HG03135 (cell line): ENCODE measurements around the gene INO80B.
"Not testable (repeated sequence)": the region's sequence is repeated elsewhere in the genome, so short reads cannot be mapped to it uniquely, and the experiment has no call there.

ENCODE experiments used
- ATAC-seq: cut with Tn5 transposase; IDR thresholded peaks from one replicate; pipeline ENCODE4 v1.9.1; 2021; ENCODE audit warnings: mild to moderate bottlenecking, moderate library complexity; ENCODE audit not compliant: unreplicated experiment

Gene INO80B

DNA sequence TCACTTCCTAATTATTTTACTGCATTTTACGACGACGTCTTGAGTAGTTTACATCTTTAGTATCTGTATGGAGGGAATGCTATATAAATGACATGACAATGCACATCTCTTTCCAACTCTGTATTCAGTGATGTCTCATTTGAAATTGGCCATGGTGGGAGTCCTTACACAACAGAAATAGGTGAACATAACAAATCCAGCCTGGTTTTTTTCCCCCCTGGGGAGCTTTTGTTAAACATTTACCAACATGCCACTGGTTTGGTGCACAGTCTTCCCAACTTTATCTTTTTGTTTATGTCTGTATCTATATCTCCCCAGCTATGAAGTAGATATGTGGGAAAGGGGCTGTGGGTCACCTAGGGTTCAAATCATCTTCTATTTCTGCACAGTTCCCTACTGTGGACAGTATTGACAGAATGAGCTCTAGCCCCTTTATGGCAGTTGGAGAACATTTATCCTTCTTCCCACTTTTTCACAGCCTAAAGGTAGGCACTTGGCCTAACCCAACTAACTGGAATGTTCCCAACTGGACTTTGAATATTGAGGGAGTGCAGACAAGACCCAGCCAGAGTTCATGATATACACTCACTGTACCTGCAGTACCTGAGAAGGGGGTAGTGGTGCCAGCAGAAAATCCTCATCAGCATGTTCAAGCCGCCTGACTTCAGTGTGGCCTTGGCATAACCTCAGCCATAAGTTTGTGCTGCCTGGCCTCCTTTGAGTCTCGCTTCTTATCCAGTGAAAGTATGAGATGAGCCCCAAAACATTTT, 7.5 kb upstream of the INO80B start:
- ATAC-seq: no peak

DNA sequence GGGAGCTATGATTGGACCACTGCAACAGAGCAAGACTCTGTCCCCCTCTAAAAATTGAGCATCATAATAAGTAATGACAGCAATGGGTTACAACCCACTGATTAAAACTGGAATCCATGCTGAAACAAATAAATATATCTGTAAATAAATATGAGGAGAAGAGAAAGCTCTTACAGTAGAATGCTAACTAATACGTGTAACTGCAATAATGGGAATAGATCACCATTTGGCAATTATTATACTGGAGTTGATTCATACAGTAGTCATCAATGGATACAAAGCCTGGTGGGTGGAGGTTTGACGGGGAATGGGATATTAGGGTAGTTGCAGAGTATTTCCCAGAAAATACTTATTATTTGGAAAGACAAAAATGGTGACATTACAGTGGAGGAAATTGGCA, 6.1 kb upstream of the INO80B start:
- ATAC-seq: no peak

DNA sequence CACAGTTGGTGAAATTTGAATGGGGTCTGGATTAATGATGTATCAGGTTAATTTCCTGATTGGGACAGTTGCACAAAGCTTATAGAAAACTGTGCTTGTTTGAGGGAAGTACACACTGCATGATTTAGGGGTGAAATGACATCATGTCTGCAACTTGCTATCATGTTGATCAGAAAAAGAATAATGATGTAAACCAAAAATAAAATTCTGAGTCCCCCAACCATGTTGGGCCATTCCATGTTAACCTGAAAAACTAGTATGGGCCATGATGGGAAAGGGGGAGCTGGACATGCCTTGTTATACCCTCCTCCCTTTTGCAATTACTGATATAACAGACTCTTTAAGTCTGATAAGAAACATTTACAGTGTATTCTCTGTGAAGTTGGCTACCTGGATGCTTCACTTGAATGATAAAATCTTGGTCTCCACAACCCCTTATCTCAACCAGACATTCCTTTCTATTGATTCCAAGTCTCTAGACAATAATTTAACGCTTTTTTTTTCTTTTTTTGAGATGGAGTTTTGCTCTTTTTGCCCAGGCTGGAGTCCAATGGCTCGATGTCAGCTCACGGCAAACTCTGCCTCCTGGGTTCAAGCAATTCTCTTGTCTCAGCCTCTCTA, 4.2 kb upstream of the INO80B start:
- no peak for ATAC-seq

DNA sequence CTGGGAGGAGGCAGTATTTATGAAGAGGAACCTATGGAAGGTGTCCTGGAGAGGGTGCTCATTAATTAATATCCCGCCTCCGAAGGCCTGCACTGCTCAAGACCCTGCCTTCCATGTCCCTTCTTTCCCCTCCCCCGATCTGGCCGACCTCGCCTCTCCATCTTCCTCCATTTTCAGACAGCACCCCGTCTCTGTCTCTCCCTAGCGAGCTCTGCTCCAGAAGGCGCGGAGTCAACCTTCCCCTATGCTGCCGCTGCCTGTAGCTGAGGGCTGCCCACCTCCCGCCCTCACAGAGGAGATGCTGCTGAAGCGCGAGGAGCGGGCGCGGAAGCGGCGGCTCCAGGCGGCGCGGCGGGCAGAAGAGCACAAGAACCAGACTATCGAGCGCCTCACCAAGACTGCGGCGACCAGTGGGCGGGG, 2.3 kb downstream of the INO80B start:
- no peak for ATAC-seq

DNA sequence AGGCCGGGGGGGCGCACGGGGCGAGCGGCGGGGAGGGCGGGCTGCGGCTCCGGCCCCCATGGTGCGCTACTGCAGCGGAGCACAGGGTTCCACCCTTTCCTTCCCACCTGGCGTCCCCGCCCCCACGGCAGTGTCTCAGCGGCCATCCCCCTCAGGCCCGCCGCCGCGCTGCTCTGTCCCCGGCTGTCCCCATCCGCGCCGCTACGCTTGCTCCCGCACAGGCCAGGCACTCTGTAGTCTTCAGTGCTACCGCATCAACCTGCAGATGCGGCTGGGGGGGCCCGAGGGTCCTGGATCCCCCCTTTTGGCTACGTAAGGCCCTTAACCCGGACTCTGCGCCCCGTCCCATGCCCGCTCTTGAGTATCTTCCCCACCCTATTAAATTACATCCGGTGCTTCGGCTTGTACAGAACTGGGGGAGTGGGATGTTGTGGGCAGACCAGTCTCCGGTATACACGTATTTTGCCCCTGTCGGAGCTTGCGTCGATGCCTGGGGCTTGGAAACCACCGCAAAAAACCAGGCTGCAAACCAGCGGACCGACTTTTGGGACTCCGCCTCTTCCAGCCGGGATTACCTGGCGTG, 2.8 kb downstream of the INO80B start:
- peak; percentile 34 for ATAC-seq

DNA sequence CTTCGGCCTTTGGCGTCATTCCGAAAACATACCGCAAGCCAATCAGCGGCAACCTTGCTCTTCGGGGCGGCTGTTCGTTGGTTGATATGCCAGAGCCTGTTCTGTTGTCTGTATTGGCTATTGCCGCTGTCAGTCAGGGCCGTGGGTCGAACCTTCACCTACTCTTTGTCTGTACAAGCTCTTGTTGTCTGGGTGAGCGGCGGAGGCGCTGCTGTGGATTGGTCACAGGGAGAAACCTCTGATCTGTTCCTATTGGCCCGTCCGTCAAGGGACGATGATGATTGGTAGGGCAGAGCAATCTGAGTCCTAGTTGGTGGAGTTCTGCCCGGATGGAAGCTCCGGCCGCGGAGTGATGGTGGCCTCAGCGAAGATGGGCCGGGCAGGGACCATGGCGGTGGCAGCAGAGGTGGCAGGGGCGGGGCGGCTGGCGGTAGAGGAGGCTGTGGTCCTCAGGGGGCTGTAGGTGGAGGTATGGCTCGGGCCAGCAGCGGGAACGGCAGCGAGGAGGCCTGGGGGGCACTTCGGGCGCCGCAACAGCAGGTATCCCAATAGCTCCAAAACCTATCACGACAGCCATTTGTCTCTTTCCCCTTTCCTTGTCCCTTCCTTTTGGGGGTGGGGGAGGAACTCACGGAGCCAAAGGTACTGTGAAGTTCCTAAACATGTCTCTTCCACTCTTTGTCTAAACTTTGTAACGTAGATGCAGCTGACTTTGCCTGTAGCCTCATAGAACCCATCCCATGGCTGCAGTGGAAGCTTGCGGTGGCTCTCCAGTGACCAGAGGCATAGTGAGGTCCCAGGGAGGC, 3.4 kb downstream of the INO80B start, which contains the start of gene WBP1:
Gene WBP1 (plus strand): TSS at position 307 of the 806 bp plus-strand sequence. CDS start 165 bp downstream, at position 472.
- peak; percentile 84 for ATAC-seq

DNA sequence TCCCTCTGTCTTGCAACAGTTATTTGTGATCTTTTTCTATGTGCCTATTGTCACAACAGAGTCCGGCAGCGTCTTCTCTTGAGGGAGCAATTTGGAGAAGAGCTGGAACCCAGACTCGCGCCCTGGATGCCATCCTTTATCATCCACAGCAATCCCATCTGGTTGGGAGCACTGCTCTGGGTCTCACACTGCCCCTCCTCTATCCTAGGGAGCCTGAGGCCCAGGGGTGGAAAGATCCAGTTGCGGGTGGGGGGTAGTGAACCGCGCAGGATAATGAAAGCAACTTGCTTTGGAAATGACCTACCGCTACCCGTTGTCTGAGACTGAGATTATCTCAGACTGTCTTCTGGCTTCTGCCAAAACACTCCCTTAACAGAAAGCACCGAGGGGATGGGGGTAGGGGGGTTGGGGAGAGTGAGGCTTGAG, 4.1 kb downstream of the INO80B start:
- ATAC-seq: no peak

DNA sequence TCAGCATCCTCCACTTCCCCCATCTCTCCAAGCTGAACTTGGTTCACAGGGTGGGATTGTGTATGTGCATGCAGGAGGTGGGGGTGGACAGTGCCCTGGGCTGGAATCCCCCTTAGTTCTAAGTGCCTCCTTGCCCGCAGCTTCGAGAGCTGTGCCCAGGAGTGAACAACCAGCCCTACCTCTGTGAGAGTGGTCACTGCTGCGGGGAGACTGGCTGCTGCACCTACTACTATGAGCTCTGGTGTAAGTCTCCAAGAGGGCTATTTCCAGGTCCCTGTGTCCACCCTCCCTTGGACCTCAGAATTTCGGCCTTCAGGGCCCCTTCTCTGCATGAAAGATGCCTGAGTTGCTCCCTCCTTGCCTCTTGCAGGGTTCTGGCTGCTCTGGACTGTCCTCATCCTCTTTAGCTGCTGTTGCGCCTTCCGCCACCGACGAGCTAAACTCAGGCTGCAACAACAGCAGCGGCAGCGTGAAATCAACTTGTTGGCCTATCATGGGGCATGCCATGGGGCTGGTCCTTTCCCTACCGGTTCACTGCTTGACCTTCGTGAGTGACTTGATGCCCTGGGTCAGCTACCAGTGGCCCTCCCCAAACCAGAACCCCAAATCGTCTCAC, 4.7 kb downstream of the INO80B start:
- not testable (repeated sequence) for ATAC-seq

DNA sequence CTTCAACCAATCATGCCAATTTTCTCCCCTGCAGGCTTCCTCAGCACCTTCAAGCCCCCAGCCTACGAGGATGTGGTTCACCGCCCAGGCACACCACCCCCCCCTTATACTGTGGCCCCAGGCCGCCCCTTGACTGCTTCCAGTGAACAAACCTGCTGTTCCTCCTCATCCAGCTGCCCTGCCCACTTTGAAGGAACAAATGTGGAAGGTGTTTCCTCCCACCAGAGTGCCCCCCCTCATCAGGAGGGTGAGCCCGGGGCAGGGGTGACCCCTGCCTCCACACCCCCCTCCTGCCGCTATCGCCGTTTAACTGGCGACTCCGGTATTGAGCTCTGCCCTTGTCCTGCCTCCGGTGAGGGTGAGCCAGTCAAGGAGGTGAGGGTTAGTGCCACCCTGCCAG, 5.3 kb downstream of the INO80B start:
- not testable (repeated sequence) for ATAC-seq

DNA sequence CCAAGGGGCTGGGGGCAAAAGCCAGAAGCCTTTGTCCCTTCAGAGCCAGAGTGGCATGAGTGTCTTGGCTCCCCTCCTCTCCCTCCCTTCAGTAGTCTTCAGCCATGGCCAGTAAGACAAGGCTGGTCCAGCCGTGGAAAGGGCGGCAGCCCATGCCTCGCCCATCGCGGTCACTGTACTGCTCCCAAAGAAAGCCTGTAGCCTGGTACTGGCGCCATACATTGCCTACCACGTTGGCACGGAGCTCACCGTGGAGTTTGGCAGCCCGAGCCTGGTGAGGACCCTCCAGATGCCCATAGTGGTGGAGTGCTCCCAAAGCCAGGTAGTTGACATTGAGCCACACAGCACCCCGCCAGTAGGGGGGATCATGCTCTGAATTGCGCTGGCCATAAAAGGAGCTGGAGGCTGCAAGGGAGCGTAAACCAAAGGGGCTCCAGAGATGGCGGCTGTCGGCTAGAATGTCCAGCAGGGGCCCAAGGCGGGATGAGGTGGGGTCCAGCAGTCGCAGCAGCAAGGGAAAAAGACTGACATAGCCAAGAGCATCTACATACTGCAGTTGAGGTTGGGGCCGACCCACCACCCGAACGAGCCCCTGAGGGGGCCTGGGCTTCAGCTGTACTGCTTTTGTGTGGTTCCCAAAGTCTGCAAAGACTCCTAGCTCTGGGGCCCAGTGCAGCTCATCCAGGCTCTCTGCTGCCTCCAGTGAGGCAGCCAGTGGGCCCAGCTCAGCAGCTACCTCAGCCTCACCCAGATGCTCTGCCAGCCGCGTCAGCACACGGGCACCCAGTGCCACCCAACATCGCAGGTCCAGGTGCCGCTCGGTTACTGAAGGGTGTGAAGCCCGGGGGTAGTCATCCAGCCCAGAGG, 6.5 kb downstream of the INO80B start:
- no peak for ATAC-seq

DNA sequence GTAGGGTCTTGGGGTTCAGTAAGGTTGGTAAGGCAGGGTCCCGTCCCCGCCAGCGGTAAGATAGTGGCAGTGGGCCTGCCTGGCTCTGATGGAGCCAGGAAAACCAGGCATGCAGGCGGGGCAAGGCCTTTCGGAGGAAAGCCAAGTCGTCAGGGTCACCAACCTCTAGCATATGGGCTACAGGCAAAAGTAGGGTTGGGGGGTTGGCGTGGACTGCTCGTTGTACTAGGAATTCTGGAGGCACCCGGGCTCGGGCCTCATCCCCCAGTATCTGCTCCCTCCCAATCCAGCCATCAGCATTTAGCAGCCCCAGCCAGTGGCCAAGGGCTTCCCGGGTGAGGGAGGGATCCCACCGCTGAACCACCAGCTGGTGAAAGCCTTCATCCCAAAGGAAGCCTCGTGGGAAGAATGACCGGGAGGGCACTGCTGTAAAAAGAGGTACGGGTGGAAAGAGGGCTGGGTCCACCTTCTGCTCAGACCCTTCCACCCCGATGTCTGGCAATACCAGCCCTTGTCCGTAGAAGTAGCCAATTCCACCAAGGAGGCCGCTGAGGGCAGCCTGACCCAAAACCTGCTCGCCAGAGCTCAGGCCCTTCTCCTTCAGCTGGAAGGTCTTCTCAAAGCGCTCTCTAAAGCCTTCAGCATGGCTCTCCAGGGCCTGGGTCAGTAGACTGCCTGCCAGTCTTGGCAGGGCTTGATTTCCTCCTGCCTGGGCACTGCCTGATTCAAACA, 7.3 kb downstream of the INO80B start:
- no peak for ATAC-seq

DNA sequence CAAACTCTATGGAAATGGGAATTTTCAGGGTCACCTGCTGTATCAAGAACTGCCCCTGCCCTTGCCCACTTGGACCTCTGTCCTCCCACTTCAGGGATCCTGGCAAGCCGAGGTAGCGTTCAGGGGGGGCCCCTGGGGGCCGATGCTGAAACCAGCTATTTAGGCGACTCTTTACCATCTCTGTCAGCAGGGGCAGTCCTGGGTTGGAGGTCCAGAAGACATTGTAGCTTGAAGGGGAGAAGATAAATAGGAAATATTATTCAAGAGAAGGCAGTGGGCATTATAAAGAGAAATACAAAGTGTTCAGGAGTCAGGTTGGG, 7.9 kb downstream of the INO80B start:
- no peak for ATAC-seq

DNA sequence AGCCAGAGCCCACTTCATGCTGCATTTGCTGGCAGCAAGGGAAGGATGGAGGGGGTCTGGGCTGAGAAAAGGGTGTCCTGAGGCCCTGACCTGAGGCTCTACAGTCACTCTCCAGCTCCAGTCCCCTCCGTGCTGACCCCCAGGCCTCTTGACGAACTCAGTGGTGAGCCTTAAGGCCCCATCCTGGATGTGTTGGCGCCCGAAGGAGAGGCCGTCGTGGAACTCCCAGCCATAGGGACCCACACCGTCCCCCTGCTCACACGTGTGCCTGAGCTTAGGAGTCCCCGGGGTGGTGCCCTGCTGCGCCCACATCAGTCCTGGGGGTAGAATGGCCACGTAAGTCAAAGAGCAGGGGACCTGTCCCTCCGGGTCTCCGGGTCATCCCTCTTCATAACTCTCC, 9.5 kb downstream of the INO80B start:
- no peak for ATAC-seq

DNA sequence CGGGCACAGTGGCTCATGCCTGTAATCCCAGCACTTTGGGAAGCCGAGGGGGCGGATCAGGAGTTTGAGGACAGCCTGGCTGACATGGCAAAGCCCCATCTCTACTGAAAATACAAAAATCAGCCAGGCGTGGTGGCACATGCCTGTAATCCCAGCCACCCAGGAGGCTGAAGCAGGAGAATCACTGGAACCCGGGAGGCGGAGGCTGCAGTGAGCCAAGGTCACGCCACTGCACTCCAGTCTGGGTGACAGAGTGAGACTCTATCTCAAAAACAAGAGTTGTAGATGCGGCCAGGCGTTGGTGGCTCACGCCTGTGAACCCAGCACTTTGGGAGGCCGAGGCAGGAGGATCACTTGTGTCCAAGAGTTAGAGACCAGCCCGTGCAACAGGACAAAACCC, 15.9 kb downstream of the INO80B start:
- ATAC-seq: not testable (repeated sequence)

DNA sequence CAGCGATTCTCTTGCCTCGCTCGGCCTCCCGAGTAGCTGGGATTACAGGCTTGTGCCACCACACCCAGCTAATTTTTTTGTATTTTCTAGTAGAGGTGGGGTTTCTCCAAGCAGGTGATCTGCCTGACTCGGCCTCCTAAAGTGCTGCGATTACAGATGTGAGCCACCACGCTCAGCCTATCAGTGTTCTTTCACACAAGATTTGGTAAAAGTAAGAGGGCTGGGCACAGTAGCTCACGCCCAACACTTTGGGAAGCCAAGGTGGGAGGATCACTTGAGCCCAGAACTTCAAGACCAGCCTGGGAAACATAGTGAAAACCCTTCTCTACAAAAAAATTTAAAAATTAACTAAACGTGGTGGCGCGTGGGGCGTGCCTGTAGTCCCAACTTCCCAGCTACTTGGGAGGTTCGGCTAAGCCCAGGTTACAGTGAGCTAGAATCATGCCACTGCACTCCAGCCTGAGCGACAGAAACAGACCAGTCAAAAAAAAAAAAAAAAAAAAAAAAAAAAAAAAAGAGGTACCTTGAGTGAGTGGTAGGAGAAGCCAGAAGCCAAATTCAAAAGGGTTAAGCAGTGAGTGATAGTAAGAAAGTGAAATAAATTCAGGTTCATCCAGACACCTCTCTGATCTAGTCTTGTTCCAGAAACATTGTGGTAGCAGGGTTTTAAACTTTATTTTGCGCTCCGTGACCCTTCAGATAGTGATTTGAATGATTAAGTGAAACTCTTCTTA, 16.6 kb downstream of the INO80B start:
- no peak for ATAC-seq

DNA sequence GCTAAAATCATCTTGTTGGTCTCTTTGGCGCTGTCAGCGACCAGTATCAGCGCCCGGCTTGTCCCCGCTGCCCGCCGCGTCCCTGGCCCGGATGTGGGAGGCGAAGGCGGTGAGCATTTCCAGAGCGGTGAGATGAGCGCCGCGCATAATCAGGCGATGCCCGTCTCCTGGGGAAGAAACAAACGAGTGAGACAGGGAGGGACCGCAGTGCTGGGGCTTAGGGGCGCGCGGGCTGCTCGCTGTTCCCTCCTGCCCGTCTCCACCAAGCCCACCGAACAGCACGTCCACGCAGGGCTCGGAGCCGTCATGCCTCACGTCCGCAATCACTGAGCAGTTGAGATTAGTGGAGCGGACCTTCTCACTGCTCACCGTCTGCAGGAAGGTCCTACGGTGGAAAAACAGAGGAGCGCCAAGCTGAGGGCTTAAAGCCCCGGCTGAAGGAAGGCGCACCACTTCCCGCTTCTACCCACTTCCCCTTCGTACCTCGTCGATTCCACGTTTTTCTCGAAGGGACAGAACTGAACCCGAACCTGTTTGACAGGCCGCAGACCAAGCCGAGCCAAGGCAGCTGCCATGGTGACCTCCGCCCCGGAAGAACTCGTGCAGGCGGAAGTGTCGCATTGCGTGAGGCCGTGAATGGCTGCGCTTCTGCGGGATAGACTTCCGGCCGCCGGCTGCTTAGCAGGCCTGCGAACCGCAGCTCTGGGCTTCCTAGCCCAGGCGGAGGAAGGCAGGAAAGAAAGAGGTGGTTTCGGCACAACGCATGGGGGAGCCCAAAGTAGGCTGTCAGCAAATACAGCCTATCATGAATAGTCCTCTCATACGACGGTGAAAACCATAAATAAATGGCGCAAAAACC, 17.4 kb downstream of the INO80B start, which contains the start of gene MRPL53:
Gene MRPL53 (minus strand): TSS at position 595 of the 859 bp plus-strand sequence. CDS start 20 bp downstream, at position 575.
- ATAC-seq: peak; percentile 79

DNA sequence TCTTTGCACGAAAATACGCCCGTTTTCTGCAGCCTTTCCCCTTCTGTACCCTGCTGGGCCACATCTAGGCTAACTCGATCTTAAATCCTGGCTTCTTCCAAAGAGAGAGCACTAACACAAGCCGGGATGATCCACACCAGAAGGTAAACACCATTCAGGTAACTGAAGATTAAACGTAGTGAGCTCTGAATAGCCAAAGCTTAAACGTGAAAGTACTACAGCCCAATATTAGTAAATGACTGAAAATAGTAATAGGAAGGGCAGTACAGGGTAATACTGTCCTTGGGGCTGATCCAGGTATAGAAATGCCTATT, 18.0 kb downstream of the INO80B start:
- no peak for ATAC-seq

DNA sequence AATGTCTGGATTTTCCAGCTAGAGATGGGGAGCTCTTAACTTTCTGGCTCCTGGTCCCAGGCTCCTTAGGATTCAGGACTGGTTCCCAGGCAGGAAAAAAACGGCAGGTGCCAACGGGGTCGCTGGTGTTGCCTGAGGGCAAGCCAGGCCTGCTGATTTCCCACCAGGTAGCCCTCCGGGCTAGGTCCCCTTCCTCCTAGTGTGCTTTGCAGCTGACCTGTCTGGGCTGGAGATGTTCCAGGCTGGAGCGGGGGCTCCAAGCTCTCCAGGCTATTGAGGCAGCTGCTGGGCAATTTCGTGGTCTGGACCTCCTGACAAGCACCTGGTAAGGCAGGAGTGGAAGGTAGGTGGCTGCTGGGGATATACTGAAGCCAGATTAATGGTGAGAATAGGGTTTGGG, 19.6 kb downstream of the INO80B start:
- ATAC-seq: no peak
